H1 (cell line): ENCODE measurements around the gene ADGRA3. TPM values are rescaled to one million over a fixed set of nuclear protein-coding genes. Genes with fewer than 3 reads are reported as not detected.

Experiments
- CTCF ChIA-PET: fragments of 300-600 bp; sonication (Branson Sonifier 250); formaldehyde crosslinking; loops from one replicate; lab custom pipeline; 2021; ENCODE audit not compliant: partially characterized antibody; lab: Charles Lee
- POLR2A ChIA-PET: fragments of 300-600 bp; sonication (Branson Sonifier 250); formaldehyde crosslinking; loops from one replicate; lab custom pipeline; 2021; ENCODE audit warnings: inconsistent platforms; ENCODE audit not compliant: partially characterized antibody; lab: Charles Lee
- DNase-seq, 2 experiments: peaks; one replicate each; pipeline versions ENCODE4 v3.0.0 to v3.0.0-alpha.2; 2010 to 2022; ENCODE audit warnings: low spot score in 2 of 2, low read depth in 1 of 2, mixed read lengths in 1 of 2
- FAIRE-seq: peaks from 2 replicates; lab custom pipeline; 2011; peaks lifted over from hg19 to GRCh38; lab: Jason Lieb, UNC
- H2AFZ ChIP-seq: 2 replicates; pipeline ENCODE4 v1.8.1; 2012; ENCODE audit warnings: low read length, inconsistent platforms
- H2AK5ac ChIP-seq: 2 replicates; pipeline ENCODE4 v1.6.1; 2013; ENCODE audit warnings: low read depth, low read length
- H2BK120ac ChIP-seq: replicated peaks from 2 replicates; pipeline ENCODE3; 2013; ENCODE audit warnings: low read depth, low read length, inconsistent platforms
- H2BK12ac ChIP-seq: 2 replicates; pipeline ENCODE4 v1.6.1; 2013; ENCODE audit warnings: low read depth, low read length
- H2BK15ac ChIP-seq: 2 replicates; pipeline ENCODE4 v1.6.1; 2013; ENCODE audit warnings: low read length
- H2BK20ac ChIP-seq: 2 replicates; pipeline ENCODE4 v1.6.1; 2013; ENCODE audit warnings: low read length
- H2BK5ac ChIP-seq: 2 replicates; pipeline ENCODE4 v1.6.1; 2013; ENCODE audit warnings: low read depth, low read length
- H3K14ac ChIP-seq: 2 replicates; pipeline ENCODE4 v1.6.1; 2013; ENCODE audit warnings: inconsistent platforms; ENCODE audit not compliant: insufficient read length
- H3K18ac ChIP-seq: 2 replicates; pipeline ENCODE4 v1.6.1; 2013; ENCODE audit warnings: low read length; ENCODE audit errors: extremely low read depth
- H3K23ac ChIP-seq: 2 replicates; pipeline ENCODE4 v1.6.1; 2013; ENCODE audit warnings: inconsistent platforms; ENCODE audit not compliant: insufficient read length
- H3K23me2 ChIP-seq: 2 replicates; pipeline ENCODE4 v1.6.1; 2013; ENCODE audit warnings: low read depth, low read length
- H3K27ac ChIP-seq: 2 replicates; pipeline ENCODE4 v1.6.1; 2011; ENCODE audit warnings: low read depth, low read length, inconsistent platforms
- H3K27me3 ChIP-seq, 4 experiments: replicated peaks in 1 of 4; 1 replicate in 1 of 4; 2 replicates in 3 of 4; pipeline versions ENCODE4 v1.6.1 to v1.8.1; 2011 to 2013; ENCODE audit warnings: low read length in 3 of 4, mild to moderate bottlenecking in 3 of 4, inconsistent platforms in 2 of 4, mixed read lengths in 2 of 4, moderate library complexity in 1 of 4; ENCODE audit not compliant: control insufficient read depth in 3 of 4, insufficient read depth in 3 of 4; ENCODE audit errors: extremely low read depth in 1 of 4
- H3K36me3 ChIP-seq, 4 experiments: 2 replicates each; pipeline versions ENCODE4 v1.6.1 to v1.8.1; 2011 to 2013; ENCODE audit warnings: mild to moderate bottlenecking in 4 of 4, low read length in 3 of 4, moderate library complexity in 2 of 4, control low read depth in 1 of 4, inconsistent platforms in 1 of 4; ENCODE audit not compliant: insufficient read depth in 4 of 4, control insufficient read depth in 2 of 4
- H3K4ac ChIP-seq: replicated peaks from 2 replicates; pipeline ENCODE3; 2013; ENCODE audit warnings: low read length, low read depth, mixed read lengths, inconsistent platforms; ENCODE audit not compliant: insufficient read length
- H3K4me1 ChIP-seq, 4 experiments: replicated peaks in 1 of 4; 1 replicate in 1 of 4; 2 replicates in 3 of 4; pipeline versions ENCODE4 v1.6.1 to v1.8.1; 2011 to 2013; ENCODE audit warnings: low read length in 3 of 4, inconsistent platforms in 2 of 4, mixed read lengths in 1 of 4; ENCODE audit not compliant: insufficient read depth in 4 of 4, control insufficient read depth in 3 of 4
- H3K4me2 ChIP-seq, 2 experiments: 2 replicates each; pipeline versions ENCODE4 v1.6.1 to v1.8.1; 2011 to 2013; ENCODE audit warnings: low read depth in 2 of 2, low read length in 2 of 2, control low read depth in 1 of 2, inconsistent platforms in 1 of 2, mild to moderate bottlenecking in 1 of 2; ENCODE audit not compliant: insufficient read depth in 1 of 2
- H3K4me3 ChIP-seq, 4 experiments: fragments of 200-600, 300-600 bp in 1 of 4; sonication (generic), shearing (Covaris generic), sonication (Bioruptor Twin) in 1 of 4; 2 replicates each; pipeline versions ENCODE4 v1.5.1 to v1.8.1; 2011 to 2016; ENCODE audit warnings: low read length in 4 of 4, low read depth in 3 of 4, control low read depth in 2 of 4, inconsistent platforms in 2 of 4, mild to moderate bottlenecking in 2 of 4, mixed read lengths in 1 of 4, moderate library complexity in 1 of 4; ENCODE audit not compliant: insufficient read depth in 2 of 4; ENCODE audit errors: extremely low read depth in 1 of 4
- H3K56ac ChIP-seq: replicated peaks from 2 replicates; pipeline ENCODE3; 2013; ENCODE audit warnings: low read depth, mild to moderate bottlenecking, mixed read lengths, low read length, inconsistent platforms; ENCODE audit not compliant: insufficient read length
- H3K79me1 ChIP-seq: 2 replicates; pipeline ENCODE4 v1.6.1; 2013; ENCODE audit warnings: low read depth, low read length, control low read depth
- H3K79me2 ChIP-seq, 2 experiments: 2 replicates each; pipeline versions ENCODE4 v1.6.1 to v1.8.1; 2012 to 2013; ENCODE audit warnings: low read length in 2 of 2, mild to moderate bottlenecking in 2 of 2, inconsistent platforms in 1 of 2; ENCODE audit not compliant: insufficient read depth in 2 of 2, control insufficient read depth in 1 of 2
- H3K9ac ChIP-seq, 4 experiments: replicated peaks in 1 of 4; 1 replicate in 1 of 4; 2 replicates in 3 of 4; pipeline versions ENCODE4 v1.6.1 to v1.8.1; 2011 to 2013; ENCODE audit warnings: low read depth in 3 of 4, low read length in 3 of 4, control low read depth in 2 of 4, mild to moderate bottlenecking in 2 of 4, moderate library complexity in 2 of 4, inconsistent platforms in 1 of 4; ENCODE audit errors: extremely low read depth in 1 of 4
- H3K9me3 ChIP-seq, 2 experiments: 2 replicates each; pipeline versions ENCODE4 v1.6.1 to v1.8.1; 2012 to 2013; ENCODE audit warnings: mild to moderate bottlenecking in 2 of 2, moderate library complexity in 2 of 2, control low read depth in 1 of 2, inconsistent platforms in 1 of 2, low read depth in 1 of 2, low read length in 1 of 2, mixed read lengths in 1 of 2; ENCODE audit not compliant: insufficient read depth in 2 of 2
- H4K20me1 ChIP-seq, 2 experiments: replicated peaks in 1 of 2; 2 replicates each; pipeline versions ENCODE3 to v1.8.1; 2011 to 2013; ENCODE audit warnings: inconsistent platforms in 2 of 2, low read length in 2 of 2, mild to moderate bottlenecking in 1 of 2; ENCODE audit not compliant: insufficient read depth in 2 of 2, control insufficient read depth in 1 of 2
- H4K5ac ChIP-seq: 2 replicates; pipeline ENCODE4 v1.6.1; 2013; ENCODE audit warnings: low read length, low read depth, mixed read lengths, inconsistent platforms; ENCODE audit not compliant: insufficient read length
- H4K8ac ChIP-seq: 2 replicates; pipeline ENCODE4 v1.8.0; 2013; ENCODE audit warnings: mild to moderate bottlenecking, moderate library complexity, low read length, inconsistent platforms; ENCODE audit not compliant: insufficient read depth; ENCODE audit errors: extremely low read depth
- H4K91ac ChIP-seq: replicated peaks from 2 replicates; pipeline ENCODE3; 2013; ENCODE audit warnings: low read length, mixed read lengths, inconsistent platforms; ENCODE audit not compliant: insufficient read length
- CHD1 ChIP-seq: IDR thresholded peaks from 2 replicates; pipeline ENCODE4 v1.6.1; 2012; ENCODE audit warnings: low read depth, low read length, improper control_type of control experiment
- CREB1 ChIP-seq: IDR thresholded peaks from 2 replicates; pipeline ENCODE4 v1.6.1; 2012; ENCODE audit warnings: inconsistent platforms
- RXRA ChIP-seq: IDR thresholded peaks from 2 replicates; pipeline ENCODE4 v1.6.1; 2011; ENCODE audit warnings: low read depth, mild to moderate bottlenecking, low read length, moderate library complexity; ENCODE audit not compliant: insufficient read depth
- SIRT6 ChIP-seq: IDR thresholded peaks from one replicate; pipeline ENCODE4 v1.7.1; 2012; ENCODE audit warnings: low read length, inconsistent platforms
- SUZ12 ChIP-seq: fragments of 200-600 bp; sonication (generic); IDR thresholded peaks from 2 replicates; pipeline ENCODE4 v1.6.1; 2012; ENCODE audit warnings: mild to moderate bottlenecking, inconsistent platforms, low read length, moderate library complexity, mixed read lengths
- TAF1 ChIP-seq: IDR thresholded peaks from 2 replicates; pipeline ENCODE4 v1.6.1; 2011; ENCODE audit warnings: mild to moderate bottlenecking, low read depth, low read length
- WGBS, 2 experiments: shearing (Covaris generic) in 1 of 2; methylation state at CpG; one replicate each; pipeline versions ENCODE4 v1.1.6 to v1.1.7; 2013 to 2015; ENCODE audit warnings: low lambda C conversion rate in 2 of 2, mixed read lengths in 2 of 2, inconsistent platforms in 1 of 2, low coverage in 1 of 2, missing lambda C conversion rate in 1 of 2; ENCODE audit not compliant: insufficient replicate concordance in 2 of 2, insufficient coverage in 1 of 2, insufficient read length in 1 of 2; ENCODE audit errors: extremely low coverage in 1 of 2, missing lambda C conversion rate in 1 of 2; 5-methylcytosine and 5-hydroxymethylcytosine counted together
- polyA plus RNA-seq, 7 experiments: library from polyadenylated mRNA; depleted of rRNA in 3 of 7; stranded (reverse) in 5 of 7; unstranded in 2 of 7; fragments of >200 nt in 5 of 7; fragments of 200-250 nt in 2 of 7; gene quantifications; 1 replicate in 5 of 7; 2 replicates in 1 of 7; 4 replicates in 1 of 7; pipeline versions ENCODE4 v1.2.1 to v1.2.3, GENCODE V29; 2011 to 2013; ENCODE audit warnings: missing spikeins in 2 of 7, mixed read lengths in 2 of 7
- total RNA-seq: library from RNA; stranded (reverse); fragmentation: NEBNext Ultra II Directional; extraction: Animal tissue kit (Norgen Biotek cat#: 25700); gene quantifications from 2 replicates; pipeline ENCODE4 v1.2.1, GENCODE V29; 2021
- TF ChIP-seq, protein P1 (sequence below): IDR thresholded peaks from 2 replicates; pipeline ENCODE4 v1.6.1; 2012; ENCODE audit warnings: inconsistent platforms

The ADGRA3 gene
- total and polyA plus RNA-seq, 2 of the 8 experiments (the other 6 are each of a cell fraction or from before 2014, with no cell fraction given), result 31.5 to 63.0 TPM

GRCh38 chr4:22496165-22496813, 19.6 kb downstream of the ADGRA3 start:
- no peak overlapping the region for H4K91ac ChIP-seq
- H2AK5ac ChIP-seq, result no peak overlapping the region
- H2BK5ac ChIP-seq, result no peak overlapping the region
- H3K79me2 ChIP-seq, result peaks cover 18 to 68% of the 10 kb centered on the region in 2 experiments
- peaks cover 0 to 19% (median 14%) of the 10 kb centered on the region in 4 experiments; a peak in 4 of 7 replicates for H3K4me1 ChIP-seq
- no peaks in the 10 kb centered on the region for H3K36me3 ChIP-seq
- H3K23ac ChIP-seq, result no peak overlapping the region
- H3K79me1 ChIP-seq, result peaks cover 2% of the 10 kb centered on the region; the same call in 1 of the 2 replicates
- ChIA-PET CTCF (interaction anchor here (0.7 to 2.2 kb wide), 3 partner anchors 11 to 33 kb away, joined by 3 to 5 read pairs (median 4); no protein-coding TSS in a partner anchor), POLR2A (interaction anchor here (1.1 kb wide), 1 partner anchor 11 kb away, joined by 5 read pairs; no protein-coding TSS in a partner anchor)
- H3K27me3 ChIP-seq, result no peaks in the 10 kb centered on the region
- no peak overlapping the region for H2AFZ ChIP-seq
- H4K20me1 ChIP-seq, result peaks cover 3 to 21% of the 10 kb centered on the region in 2 experiments
- H2BK15ac ChIP-seq, result no peak overlapping the region
- no peaks in the 10 kb centered on the region for H3K9me3 ChIP-seq
- H3K4ac ChIP-seq, result no peak overlapping the region
- TF ChIP-seq CHD1 (no peak), SIRT6 (no peak), SUZ12 (no peak), RXRA (no peak), TAF1 (no peak), CREB1 (no peak)
- TF ChIP-seq, protein P1, sequence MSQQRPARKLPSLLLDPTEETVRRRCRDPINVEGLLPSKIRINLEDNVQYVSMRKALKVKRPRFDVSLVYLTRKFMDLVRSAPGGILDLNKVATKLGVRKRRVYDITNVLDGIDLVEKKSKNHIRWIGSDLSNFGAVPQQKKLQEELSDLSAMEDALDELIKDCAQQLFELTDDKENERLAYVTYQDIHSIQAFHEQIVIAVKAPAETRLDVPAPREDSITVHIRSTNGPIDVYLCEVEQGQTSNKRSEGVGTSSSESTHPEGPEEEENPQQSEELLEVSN, result no peak
- no peak overlapping the region for H3K9ac ChIP-seq
- no peak overlapping the region for H2BK120ac ChIP-seq
- WGBS, 2 experiments, result 83% methylated on average over 6 of the region's 6 CpGs; no CpG with 5 or more reads in 1 of the 2 experiments
- no peak for DNase-seq
- H3K23me2 ChIP-seq, result peaks cover 2% of the 10 kb centered on the region; the same call in 1 of the 2 replicates
- H3K4me3 ChIP-seq, result no peak overlapping the region
- no peak overlapping the region for H3K18ac ChIP-seq
- H2BK20ac ChIP-seq, result no peak overlapping the region
- H4K5ac ChIP-seq, result no peak overlapping the region
- no peak overlapping the region for H3K56ac ChIP-seq
- no peak overlapping the region for H3K14ac ChIP-seq
- H3K4me2 ChIP-seq, result no peak overlapping the region
- H4K8ac ChIP-seq, result no peak overlapping the region
- FAIRE-seq, result no peak
- no peak overlapping the region for H2BK12ac ChIP-seq
- no peak overlapping the region for H3K27ac ChIP-seq
